ENCODE results near the gene PHOSPHO2. TPM values are rescaled to one million over a fixed set of nuclear protein-coding genes. Genes with fewer than 3 reads are reported as not detected.

PHOSPHO2 gene
- total RNA-seq, 2 donors from 2014 or later = 0.66 to 6.7 TPM

DNA sequence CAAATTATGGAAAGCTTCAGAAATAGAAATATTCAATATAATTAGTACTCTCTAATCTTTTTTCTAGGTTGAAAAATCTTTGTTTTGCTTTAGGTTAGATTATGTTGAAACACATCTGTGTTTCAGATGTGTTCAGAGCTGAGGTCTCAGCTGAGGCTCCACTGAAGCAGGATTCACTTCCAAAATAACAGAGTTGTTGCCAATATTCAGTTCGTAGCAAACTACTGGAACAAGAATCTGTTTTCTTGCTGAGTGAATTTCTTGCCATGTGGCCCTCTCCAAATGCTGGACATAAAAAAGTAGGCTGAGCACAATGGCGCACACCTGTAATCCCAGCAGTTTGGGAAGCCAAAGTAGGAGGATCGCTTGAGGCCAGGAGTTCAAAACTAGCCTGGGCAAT is 8.7 kb downstream of the PHOSPHO2 start:
- no peak for TF ChIP-seq POLR2A (IDR thresholded peaks at IDR 0.05)
- Histone ChIP-seq H3K27me3 (no peaks in the 10 kb centered on the region), H3K36me3 (replicated peaks in 1 of 2; ENCODE audit: insufficient read depth in 1 of 2, low read depth in 2 of 2) (no peaks in the 10 kb centered on the region), H3K27ac (no peak overlapping the region), H3K4me3 (no peak overlapping the region), H3K4me1 (peaks cover 6% of the 10 kb centered on the region), H3K9me3 (no peaks in the 10 kb centered on the region)
- DNase-seq (no peak), ATAC-seq (no peak)
- WGBS, 2 donors = 56 to 80% methylated on average over 3 of the region's 3 CpGs
- intact Hi-C loops (cut with DNase I) = no loop called here

GRCh38 chr2:169704160-169704708 is 10.0 kb downstream of the PHOSPHO2 start:
- intact Hi-C loops (cut with DNase I) = no loop called here
- no peak for ATAC-seq

GRCh38 chr2:169705927-169706326 is 11.7 kb downstream of the PHOSPHO2 start:
- no peak for DNase-seq
- no peak for ATAC-seq
- no peaks in the 10 kb centered on the region for H3K36me3 ChIP-seq (replicated peaks in 1 of 2; ENCODE audit: insufficient read depth in 1 of 2, low read depth in 2 of 2)
- no peaks in the 10 kb centered on the region for H3K9me3 ChIP-seq
- H3K27ac ChIP-seq = peak overlapping the region in 1 of 4 donors; percentile 15
- no peaks in the 10 kb centered on the region for H3K27me3 ChIP-seq
- peaks cover 6% of the 10 kb centered on the region for H3K4me1 ChIP-seq
- TF ChIP-seq, protein P1, sequence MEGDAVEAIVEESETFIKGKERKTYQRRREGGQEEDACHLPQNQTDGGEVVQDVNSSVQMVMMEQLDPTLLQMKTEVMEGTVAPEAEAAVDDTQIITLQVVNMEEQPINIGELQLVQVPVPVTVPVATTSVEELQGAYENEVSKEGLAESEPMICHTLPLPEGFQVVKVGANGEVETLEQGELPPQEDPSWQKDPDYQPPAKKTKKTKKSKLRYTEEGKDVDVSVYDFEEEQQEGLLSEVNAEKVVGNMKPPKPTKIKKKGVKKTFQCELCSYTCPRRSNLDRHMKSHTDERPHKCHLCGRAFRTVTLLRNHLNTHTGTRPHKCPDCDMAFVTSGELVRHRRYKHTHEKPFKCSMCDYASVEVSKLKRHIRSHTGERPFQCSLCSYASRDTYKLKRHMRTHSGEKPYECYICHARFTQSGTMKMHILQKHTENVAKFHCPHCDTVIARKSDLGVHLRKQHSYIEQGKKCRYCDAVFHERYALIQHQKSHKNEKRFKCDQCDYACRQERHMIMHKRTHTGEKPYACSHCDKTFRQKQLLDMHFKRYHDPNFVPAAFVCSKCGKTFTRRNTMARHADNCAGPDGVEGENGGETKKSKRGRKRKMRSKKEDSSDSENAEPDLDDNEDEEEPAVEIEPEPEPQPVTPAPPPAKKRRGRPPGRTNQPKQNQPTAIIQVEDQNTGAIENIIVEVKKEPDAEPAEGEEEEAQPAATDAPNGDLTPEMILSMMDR (IDR thresholded peaks at IDR 0.05) = no peak
- TF ChIP-seq POLR2A (IDR thresholded peaks at IDR 0.05) = no peak
- 54 to 60% methylated on average over 2 of the region's 2 CpGs for WGBS, 2 donors
- no peak overlapping the region for H3K4me3 ChIP-seq
- intact Hi-C loops (cut with DNase I) = no loop called here

More at GRCh38 chr2:169704160-169704708, 10.0 kb downstream of the PHOSPHO2 start:
- Histone ChIP-seq H3K9me3 (no peaks in the 10 kb centered on the region), H3K27me3 (no peaks in the 10 kb centered on the region), H3K4me1 (peaks cover 6% of the 10 kb centered on the region), H3K36me3 (replicated peaks in 1 of 2; ENCODE audit: insufficient read depth in 1 of 2, low read depth in 2 of 2) (no peaks in the 10 kb centered on the region), H3K27ac (no peak overlapping the region), H3K4me3 (no peak overlapping the region)
- DNase-seq = no peak
- TF ChIP-seq POLR2A (IDR thresholded peaks at IDR 0.05) = no peak
- WGBS, 2 donors = 72 to 100% methylated on average over 1 of the region's 1 CpG

DNA sequence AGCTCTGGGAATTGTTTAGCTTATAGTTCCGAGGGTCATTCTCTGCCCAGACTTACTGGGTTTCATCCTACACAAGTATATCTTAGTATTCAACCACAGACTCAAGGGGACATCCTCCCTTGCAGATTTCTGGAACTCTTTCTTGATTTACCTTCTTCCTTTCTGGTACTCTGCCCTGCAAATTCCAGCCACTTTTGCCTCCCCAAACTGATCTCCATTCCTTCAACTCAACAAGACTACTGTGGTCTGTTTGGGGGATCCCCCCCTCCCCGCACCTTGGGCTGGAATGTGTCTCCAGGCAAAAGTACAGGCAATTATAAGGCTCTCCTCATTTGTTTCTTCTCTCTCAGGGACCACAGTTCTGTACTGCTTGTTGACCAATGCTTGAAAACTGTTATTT is 13.4 kb downstream of the PHOSPHO2 start:
- no peaks in the 10 kb centered on the region for H3K27me3 ChIP-seq
- no peak for ATAC-seq
- TF ChIP-seq, protein P1 (IDR thresholded peaks at IDR 0.05) = no peak
- TF ChIP-seq POLR2A (IDR thresholded peaks at IDR 0.05) = no peak
- no peak overlapping the region for H3K4me3 ChIP-seq
- peaks cover 6% of the 10 kb centered on the region for H3K4me1 ChIP-seq
- no peak overlapping the region for H3K27ac ChIP-seq
- no peaks in the 10 kb centered on the region for H3K9me3 ChIP-seq
- intact Hi-C loops (cut with DNase I) = no loop called here
- 68% methylated on average over 2 of the region's 2 CpGs for WGBS, 2 donors
- H3K36me3 ChIP-seq (replicated peaks in 1 of 2; ENCODE audit: insufficient read depth in 1 of 2, low read depth in 2 of 2) = no peaks in the 10 kb centered on the region
- no peak for DNase-seq

DNA sequence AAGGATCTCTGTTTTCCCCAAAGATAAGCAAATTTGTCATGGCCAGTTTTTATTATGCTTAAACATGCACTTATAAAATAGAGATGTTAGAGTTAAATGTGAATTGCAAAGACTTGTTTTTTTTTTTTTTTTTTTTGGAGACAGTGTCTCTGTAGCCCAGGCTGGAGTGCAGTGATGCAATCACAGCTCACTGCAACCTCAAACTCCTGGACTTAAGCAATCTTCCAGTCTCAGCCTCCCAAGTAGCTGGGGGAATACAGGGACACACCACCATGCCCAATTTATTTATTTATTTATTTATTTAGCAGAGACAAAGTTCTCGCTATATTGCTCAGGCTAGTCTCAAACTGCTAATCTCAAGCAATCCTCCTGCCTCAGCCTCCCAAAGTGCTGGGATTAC is 15.1 kb downstream of the PHOSPHO2 start:
- 94 to 100% methylated on average over 1 of the region's 1 CpG for WGBS, 2 donors
- no peak for DNase-seq

More for the DNA sequence above, 15.1 kb downstream of the PHOSPHO2 start:
- Histone ChIP-seq H3K27me3 (no peaks in the 10 kb centered on the region), H3K9me3 (no peaks in the 10 kb centered on the region), H3K4me3 (no peak overlapping the region), H3K27ac (no peak overlapping the region), H3K36me3 (replicated peaks in 1 of 2; ENCODE audit: insufficient read depth in 1 of 2, low read depth in 2 of 2) (no peaks in the 10 kb centered on the region), H3K4me1 (peaks cover 6% of the 10 kb centered on the region)
- TF ChIP-seq, protein P1 (IDR thresholded peaks at IDR 0.05) = no peak
- TF ChIP-seq POLR2A (IDR thresholded peaks at IDR 0.05) = no peak
- no peak for ATAC-seq
- intact Hi-C loops (cut with DNase I) = no loop called here
